Measurements from ENCODE around the gene ATOSA. TPM values are rescaled to one million over a fixed set of nuclear protein-coding genes. Genes with fewer than 3 reads are reported as not detected.

ATOSA gene
- total RNA-seq, 1 experiment from 2014 or later = 4.7 TPM

DNA sequence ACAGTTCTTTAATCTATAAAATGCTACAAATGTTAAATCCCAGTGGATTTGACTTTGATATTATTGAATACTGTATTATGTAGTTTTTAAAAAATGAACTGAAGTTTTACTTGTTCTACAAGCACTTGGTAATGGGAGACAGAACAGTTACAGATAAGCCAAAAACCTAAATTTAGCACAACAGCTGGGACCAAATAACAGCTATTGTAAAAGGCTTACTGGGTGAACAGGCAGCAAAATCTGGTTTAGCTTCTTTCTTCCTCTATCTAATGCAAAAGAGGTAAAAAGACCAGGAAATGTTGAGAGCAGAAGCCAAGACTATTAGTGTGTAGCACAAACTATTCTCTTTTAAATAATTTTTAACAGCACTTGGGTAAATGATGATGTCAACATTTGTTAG lies 1.6 kb upstream of the ATOSA start:
- intact Hi-C loops (cut with micrococcal nuclease) = no loop called here
- no peak for TF ChIP-seq POLR2A (IDR thresholded peaks at IDR 0.05; ENCODE audit: borderline replicate concordance, extremely low read depth, insufficient read depth, insufficient read length)
- ChIA-PET CTCF (no interaction called here), POLR2A (no interaction called here), RAD21 (ENCODE audit: low non-redundant PET in 1 of 2, low total read pairs in 2 of 2, uncharacterized antibody in 2 of 2, unreplicated experiment in 2 of 2) (no interaction called here)
- no peak overlapping the region for H3K4me2 ChIP-seq (ENCODE audit: low read length)
- H3K9ac ChIP-seq (ENCODE audit: low read length) = no peak overlapping the region
- no peak for ATAC-seq
- DNase-seq (ENCODE audit: low read depth, low spot score) = no peak
- H2AFZ ChIP-seq (ENCODE audit: low read depth, low read length, poor library complexity, severe bottlenecking) = no peak overlapping the region
- no peaks in the 10 kb centered on the region for H3K9me3 ChIP-seq (ENCODE audit: control insufficient read depth in 1 of 2, insufficient read depth in 1 of 2, low read depth in 1 of 2, low read length in 2 of 2)
- H3K79me2 ChIP-seq (ENCODE audit: insufficient read depth, low read length) = no peaks in the 10 kb centered on the region
- H3K4me1 ChIP-seq (ENCODE audit: control insufficient read depth in 1 of 2, insufficient read depth in 2 of 2, low read length in 2 of 2) = peaks cover 11 to 13% of the 10 kb centered on the region in 2 experiments
- no peaks in the 10 kb centered on the region for H3K27me3 ChIP-seq (ENCODE audit: insufficient read depth, low read length)
- no peak overlapping the region for H3K27ac ChIP-seq (ENCODE audit: low read depth, low read length)
- H3K36me3 ChIP-seq (ENCODE audit: control insufficient read depth in 1 of 2, insufficient read depth in 2 of 2, low read length in 2 of 2) = no peaks in the 10 kb centered on the region
- no peaks in the 10 kb centered on the region for H3K9me2 ChIP-seq (ENCODE audit: insufficient read depth)
- no peak overlapping the region for H3K4me3 ChIP-seq (replicated peaks in 1 of 2; ENCODE audit: low read depth in 1 of 2, low read length in 2 of 2)
- no peaks in the 10 kb centered on the region for H4K20me1 ChIP-seq (ENCODE audit: insufficient read depth)
- BruUV-seq (replicated peaks) = no TSS peak

DNA sequence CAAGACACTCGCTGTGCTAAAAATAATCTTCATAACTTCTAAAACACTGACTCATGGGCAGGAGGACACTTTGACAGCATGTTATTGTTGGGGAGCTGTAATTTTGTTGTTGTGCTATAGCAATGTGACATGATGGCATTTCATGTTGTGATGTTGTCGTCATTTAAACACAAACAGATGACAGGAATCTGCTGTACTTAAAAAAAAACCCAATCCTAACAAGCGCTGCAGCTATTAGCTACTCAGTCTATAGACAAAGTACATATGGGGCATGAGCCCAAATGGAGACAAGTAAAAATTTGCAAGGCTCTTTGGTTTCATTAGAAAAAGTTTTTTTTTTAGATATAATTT lies 828 bp upstream of the ATOSA start:
- Histone ChIP-seq H3K27me3 (ENCODE audit: insufficient read depth, low read length) (no peaks in the 10 kb centered on the region), H4K20me1 (ENCODE audit: insufficient read depth) (no peaks in the 10 kb centered on the region), H3K79me2 (ENCODE audit: insufficient read depth, low read length) (no peaks in the 10 kb centered on the region), H3K9ac (ENCODE audit: low read length) (peak overlapping the region; percentile 57), H3K9me3 (ENCODE audit: control insufficient read depth in 1 of 2, insufficient read depth in 1 of 2, low read depth in 1 of 2, low read length in 2 of 2) (no peaks in the 10 kb centered on the region), H3K36me3 (ENCODE audit: control insufficient read depth in 1 of 2, insufficient read depth in 2 of 2, low read length in 2 of 2) (no peaks in the 10 kb centered on the region), H3K4me2 (ENCODE audit: low read length) (peak overlapping the region; percentile 75), H3K9me2 (ENCODE audit: insufficient read depth) (no peaks in the 10 kb centered on the region), H3K27ac (ENCODE audit: low read depth, low read length) (no peak overlapping the region), H3K4me3 (replicated peaks in 1 of 2; ENCODE audit: low read depth in 1 of 2, low read length in 2 of 2) (peak overlapping the region; percentile 70 to 74), H2AFZ (ENCODE audit: low read depth, low read length, poor library complexity, severe bottlenecking) (peak overlapping the region; percentile 19), H3K4me1 (ENCODE audit: control insufficient read depth in 1 of 2, insufficient read depth in 2 of 2, low read length in 2 of 2) (peaks cover 11 to 13% of the 10 kb centered on the region in 2 experiments)
- DNase-seq (ENCODE audit: low read depth, low spot score) (no peak), ATAC-seq (no peak)
- intact Hi-C loops (cut with micrococcal nuclease) = no loop called here
- ChIA-PET POLR2A (interaction anchor here (0.6 kb wide), 2 partner anchors 10 to 78 kb away, joined by 3 read pairs; no protein-coding TSS in a partner anchor), CTCF (interaction anchor here (1.0 kb wide), 1 partner anchor 12 kb away, joined by 4 read pairs; no protein-coding TSS in a partner anchor), RAD21 (ENCODE audit: low non-redundant PET in 1 of 2, low total read pairs in 2 of 2, uncharacterized antibody in 2 of 2, unreplicated experiment in 2 of 2) (interaction anchor here in 1 of 2 experiments (0.7 kb wide), 1 partner anchor 131 kb away, joined by 9 read pairs; no protein-coding TSS in a partner anchor)
- BruUV-seq (replicated peaks) = no TSS peak
- TF ChIP-seq POLR2A (IDR thresholded peaks at IDR 0.05; ENCODE audit: borderline replicate concordance, extremely low read depth, insufficient read depth, insufficient read length) = no peak
- TF ChIP-seq SP1 (IDR thresholded peaks at IDR 0.05; ENCODE audit: low read depth) = no peak
- no peak for TF ChIP-seq CBX3 (IDR thresholded peaks at IDR 0.05; ENCODE audit: low read depth)
